Body of pancreas (tissue), 4 donors: ENCODE measurements around the gene PDLIM4.

ENCODE experiments used
- CTCF ChIP-seq, 7 experiments: fragments of 450-650 bp in 4 of 7; fragments of 200-600 bp in 3 of 7; sonication (generic) in 3 of 7; IDR thresholded peaks; one replicate each; pipeline ENCODE4 v1.5.1; 2016 to 2019; ENCODE audit warnings: antibody characterized with exemption in 7 of 7
- POLR2A ChIP-seq, 3 donors: fragments of 450-650 bp; IDR thresholded peaks; one replicate each; pipeline ENCODE4 v1.6.1; 2016; ENCODE audit warnings: antibody characterized with exemption in 3 of 3, mild to moderate bottlenecking in 2 of 3

- no peak for TF ChIP-seq POLR2A (IDR thresholded peaks at IDR 0.05)
- TF ChIP-seq CTCF (IDR thresholded peaks at IDR 0.05) = no peak
These were observed 4.5 kb upstream of the PDLIM4 start for GRCh38 chr5:132253008-132253441.
